ENCODE measurements around the gene OAT.

Gene OAT

DNA sequence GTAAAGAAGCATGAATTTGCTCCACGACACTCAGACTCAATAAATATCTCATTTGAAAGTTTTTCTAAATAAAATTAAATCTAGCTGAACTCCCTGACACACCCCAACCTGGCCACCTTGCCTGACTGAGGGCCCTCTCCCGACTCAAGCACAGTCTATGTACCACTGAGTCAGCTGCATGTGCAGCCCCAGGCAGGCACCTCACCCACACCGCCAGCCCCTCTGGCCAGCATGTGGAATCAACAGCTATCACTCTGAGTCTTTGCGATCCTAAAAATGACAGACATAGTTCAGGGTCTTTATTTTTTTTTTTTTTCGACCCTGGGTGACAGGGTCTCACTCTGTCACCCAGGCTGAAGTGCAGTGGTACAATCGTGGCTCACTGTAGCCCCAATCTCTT lies 35.2 kb downstream of the OAT start:
- peaks cover 11 to 19% (median 18%) of the 10 kb centered on the region in 5 donors for H3K27me3 ChIP-seq (ENCODE audit: control insufficient read depth in 5 of 5, insufficient read depth in 4 of 5, low read length in 5 of 5)
- no peak overlapping the region for H3K27ac ChIP-seq (ENCODE audit: low read depth, low read length)
- peaks cover 0 to 2% (median 2%) of the 10 kb centered on the region in 5 donors for H3K4me1 ChIP-seq (ENCODE audit: control insufficient read depth in 5 of 5, insufficient read depth in 5 of 5, low read length in 5 of 5)
- H3K9me3 ChIP-seq (ENCODE audit: control insufficient read depth in 5 of 5, low read length in 5 of 5): no peaks in the 10 kb centered on the region
- H3K9ac ChIP-seq (ENCODE audit: low read length in 5 of 5): no peak overlapping the region
- H3K4me3 ChIP-seq (ENCODE audit: low read depth in 1 of 5, low read length in 5 of 5): no peak overlapping the region
- H3K36me3 ChIP-seq (ENCODE audit: control insufficient read depth in 5 of 5, insufficient read depth in 5 of 5, low read length in 5 of 5): no peaks in the 10 kb centered on the region

- Histone ChIP-seq H3K9me3 (ENCODE audit: control insufficient read depth in 5 of 5, low read length in 5 of 5) (no peaks in the 10 kb centered on the region), H3K36me3 (ENCODE audit: control insufficient read depth in 5 of 5, insufficient read depth in 5 of 5, low read length in 5 of 5) (no peaks in the 10 kb centered on the region), H3K4me3 (ENCODE audit: low read depth in 1 of 5, low read length in 5 of 5) (no peak overlapping the region), H3K9ac (ENCODE audit: low read length in 5 of 5) (no peak overlapping the region), H3K27me3 (ENCODE audit: control insufficient read depth in 5 of 5, insufficient read depth in 4 of 5, low read length in 5 of 5) (peaks cover 11 to 26% (median 18%) of the 10 kb centered on the region in 5 donors), H3K27ac (ENCODE audit: low read depth, low read length) (no peak overlapping the region), H3K4me1 (ENCODE audit: control insufficient read depth in 5 of 5, insufficient read depth in 5 of 5, low read length in 5 of 5) (no peaks in the 10 kb centered on the region)
These were observed 37.6 kb downstream of the OAT start for GRCh38 chr10:124381011-124381611.

DNA sequence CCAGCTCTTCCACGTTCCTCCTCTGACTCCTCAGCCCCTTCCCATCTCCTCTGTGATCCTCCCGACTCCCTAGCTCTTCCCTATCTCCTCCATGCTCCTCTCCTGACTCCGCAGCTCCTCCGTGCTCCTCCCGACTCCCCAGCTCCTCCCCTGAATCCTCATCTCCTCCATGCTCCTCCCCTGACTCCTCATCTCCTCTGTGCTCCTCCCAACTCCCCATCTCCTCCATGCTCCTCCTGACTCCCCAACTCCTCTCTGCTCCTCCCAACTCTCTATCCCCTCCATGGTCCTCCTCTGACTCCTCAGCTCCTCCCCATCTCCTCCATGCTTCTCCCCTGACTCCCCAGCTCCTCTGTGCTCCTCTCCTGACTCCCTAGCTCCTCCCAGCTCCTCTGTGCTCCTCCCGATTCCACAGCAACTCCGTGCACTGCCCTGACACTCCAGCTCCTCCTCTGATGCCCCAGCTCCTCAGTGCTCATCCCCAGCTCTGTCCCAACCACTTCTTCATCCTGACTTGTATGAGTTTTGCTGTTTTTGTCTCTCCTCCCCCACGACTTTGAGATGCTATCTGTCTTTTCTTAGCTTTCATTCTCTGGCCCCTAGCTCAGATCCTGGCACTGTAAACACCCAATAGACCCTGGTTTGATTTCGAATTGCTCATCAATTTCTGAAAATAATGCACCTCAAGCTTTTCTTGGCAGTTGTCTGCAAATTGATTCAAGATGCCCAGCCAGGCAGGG lies 38.3 kb downstream of the OAT start:
- no peaks in the 10 kb centered on the region for H3K4me1 ChIP-seq (ENCODE audit: control insufficient read depth in 5 of 5, insufficient read depth in 5 of 5, low read length in 5 of 5)
- peaks cover 11 to 26% (median 18%) of the 10 kb centered on the region in 5 donors for H3K27me3 ChIP-seq (ENCODE audit: control insufficient read depth in 5 of 5, insufficient read depth in 4 of 5, low read length in 5 of 5)
- H3K4me3 ChIP-seq (ENCODE audit: low read depth in 1 of 5, low read length in 5 of 5): no peak overlapping the region
- no peak overlapping the region for H3K9ac ChIP-seq (ENCODE audit: low read length in 5 of 5)
- H3K9me3 ChIP-seq (ENCODE audit: control insufficient read depth in 5 of 5, low read length in 5 of 5): no peaks in the 10 kb centered on the region
- no peaks in the 10 kb centered on the region for H3K36me3 ChIP-seq (ENCODE audit: control insufficient read depth in 5 of 5, insufficient read depth in 5 of 5, low read length in 5 of 5)
- no peak overlapping the region for H3K27ac ChIP-seq (ENCODE audit: low read depth, low read length)

- Histone ChIP-seq H3K27me3 (ENCODE audit: control insufficient read depth in 5 of 5, insufficient read depth in 4 of 5, low read length in 5 of 5) (peaks cover 11 to 26% (median 18%) of the 10 kb centered on the region in 5 donors), H3K4me3 (ENCODE audit: low read depth in 1 of 5, low read length in 5 of 5) (no peak overlapping the region), H3K4me1 (ENCODE audit: control insufficient read depth in 5 of 5, insufficient read depth in 5 of 5, low read length in 5 of 5) (no peaks in the 10 kb centered on the region), H3K9ac (ENCODE audit: low read length in 5 of 5) (no peak overlapping the region), H3K36me3 (ENCODE audit: control insufficient read depth in 5 of 5, insufficient read depth in 5 of 5, low read length in 5 of 5) (no peaks in the 10 kb centered on the region), H3K27ac (ENCODE audit: low read depth, low read length) (no peak overlapping the region), H3K9me3 (ENCODE audit: control insufficient read depth in 5 of 5, low read length in 5 of 5) (no peaks in the 10 kb centered on the region)
These were observed 39.0 kb downstream of the OAT start for GRCh38 chr10:124379609-124380193.

GRCh38 chr10:124378881-124379471 lies 39.7 kb downstream of the OAT start:
- H3K4me3 ChIP-seq (ENCODE audit: low read depth in 1 of 5, low read length in 5 of 5): no peak overlapping the region
- H3K9me3 ChIP-seq (ENCODE audit: control insufficient read depth in 5 of 5, low read length in 5 of 5): no peaks in the 10 kb centered on the region
- H3K36me3 ChIP-seq (ENCODE audit: control insufficient read depth in 5 of 5, insufficient read depth in 5 of 5, low read length in 5 of 5): no peaks in the 10 kb centered on the region
- H3K27ac ChIP-seq (ENCODE audit: low read depth, low read length): no peak overlapping the region
- no peak overlapping the region for H3K9ac ChIP-seq (ENCODE audit: low read length in 5 of 5)
- H3K4me1 ChIP-seq (ENCODE audit: control insufficient read depth in 5 of 5, insufficient read depth in 5 of 5, low read length in 5 of 5): no peaks in the 10 kb centered on the region
- peaks cover 11 to 26% (median 18%) of the 10 kb centered on the region in 5 donors for H3K27me3 ChIP-seq (ENCODE audit: control insufficient read depth in 5 of 5, insufficient read depth in 4 of 5, low read length in 5 of 5)

GRCh38 chr10:124378271-124378670 lies 40.5 kb downstream of the OAT start:
- H3K4me1 ChIP-seq (ENCODE audit: control insufficient read depth in 5 of 5, insufficient read depth in 5 of 5, low read length in 5 of 5): no peaks in the 10 kb centered on the region
- H3K27me3 ChIP-seq (ENCODE audit: control insufficient read depth in 5 of 5, insufficient read depth in 4 of 5, low read length in 5 of 5): peaks cover 11 to 26% (median 18%) of the 10 kb centered on the region in 5 donors
- no peaks in the 10 kb centered on the region for H3K9me3 ChIP-seq (ENCODE audit: control insufficient read depth in 5 of 5, low read length in 5 of 5)
- H3K9ac ChIP-seq (ENCODE audit: low read length in 5 of 5): no peak overlapping the region
- H3K4me3 ChIP-seq (ENCODE audit: low read depth in 1 of 5, low read length in 5 of 5): no peak overlapping the region
- H3K36me3 ChIP-seq (ENCODE audit: control insufficient read depth in 5 of 5, insufficient read depth in 5 of 5, low read length in 5 of 5): no peaks in the 10 kb centered on the region
- no peak overlapping the region for H3K27ac ChIP-seq (ENCODE audit: low read depth, low read length)

- no peak overlapping the region for H3K9ac ChIP-seq (ENCODE audit: low read length in 5 of 5)
These were observed 41.6 kb downstream of the OAT start for GRCh38 chr10:124377101-124377500.

GRCh38 chr10:124376411-124376810 lies 42.3 kb downstream of the OAT start:
- no peaks in the 10 kb centered on the region for H3K4me1 ChIP-seq (ENCODE audit: control insufficient read depth in 5 of 5, insufficient read depth in 5 of 5, low read length in 5 of 5)
- H3K9me3 ChIP-seq (ENCODE audit: control insufficient read depth in 5 of 5, low read length in 5 of 5): no peaks in the 10 kb centered on the region
- no peak overlapping the region for H3K27ac ChIP-seq (ENCODE audit: low read depth, low read length)
- H3K27me3 ChIP-seq (ENCODE audit: control insufficient read depth in 5 of 5, insufficient read depth in 4 of 5, low read length in 5 of 5): peaks cover 9 to 22% (median 17%) of the 10 kb centered on the region in 5 donors
- H3K9ac ChIP-seq (ENCODE audit: low read length in 5 of 5): no peak overlapping the region
- H3K4me3 ChIP-seq (ENCODE audit: low read depth in 1 of 5, low read length in 5 of 5): no peak overlapping the region
- H3K36me3 ChIP-seq (ENCODE audit: control insufficient read depth in 5 of 5, insufficient read depth in 5 of 5, low read length in 5 of 5): no peaks in the 10 kb centered on the region

More at GRCh38 chr10:124377101-124377500, 41.6 kb downstream of the OAT start:
- Histone ChIP-seq H3K4me3 (ENCODE audit: low read depth in 1 of 5, low read length in 5 of 5) (no peak overlapping the region), H3K27me3 (ENCODE audit: control insufficient read depth in 5 of 5, insufficient read depth in 4 of 5, low read length in 5 of 5) (peaks cover 11 to 26% (median 18%) of the 10 kb centered on the region in 5 donors), H3K9me3 (ENCODE audit: control insufficient read depth in 5 of 5, low read length in 5 of 5) (no peaks in the 10 kb centered on the region), H3K4me1 (ENCODE audit: control insufficient read depth in 5 of 5, insufficient read depth in 5 of 5, low read length in 5 of 5) (no peaks in the 10 kb centered on the region), H3K27ac (ENCODE audit: low read depth, low read length) (no peak overlapping the region), H3K36me3 (ENCODE audit: control insufficient read depth in 5 of 5, insufficient read depth in 5 of 5, low read length in 5 of 5) (no peaks in the 10 kb centered on the region)

DNA sequence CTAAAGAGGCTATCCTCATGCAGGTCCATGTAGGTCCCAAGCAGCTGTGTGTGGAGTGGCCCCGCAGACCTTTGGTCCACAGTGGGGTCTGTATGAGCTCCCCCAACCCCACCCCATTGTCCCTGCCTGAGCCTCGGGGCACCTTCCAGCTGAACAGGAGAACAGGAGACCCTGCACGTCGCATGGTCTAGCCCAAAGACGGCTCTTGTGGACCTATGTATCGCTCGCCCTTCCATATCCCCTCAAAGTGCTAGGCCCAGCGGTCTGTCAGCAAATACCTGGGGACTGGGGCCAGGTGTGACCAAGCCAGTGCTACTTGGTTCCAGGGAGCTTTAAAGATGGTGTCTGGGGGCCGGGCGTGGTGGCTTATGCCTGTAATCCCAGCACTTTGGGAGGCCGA lies 43.0 kb downstream of the OAT start:
- Histone ChIP-seq H3K4me1 (ENCODE audit: control insufficient read depth in 5 of 5, insufficient read depth in 5 of 5, low read length in 5 of 5) (no peaks in the 10 kb centered on the region), H3K27ac (ENCODE audit: low read depth, low read length) (no peak overlapping the region), H3K36me3 (ENCODE audit: control insufficient read depth in 5 of 5, insufficient read depth in 5 of 5, low read length in 5 of 5) (no peaks in the 10 kb centered on the region), H3K9me3 (ENCODE audit: control insufficient read depth in 5 of 5, low read length in 5 of 5) (no peaks in the 10 kb centered on the region), H3K4me3 (ENCODE audit: low read depth in 1 of 5, low read length in 5 of 5) (no peak overlapping the region), H3K9ac (ENCODE audit: low read length in 5 of 5) (no peak overlapping the region), H3K27me3 (ENCODE audit: control insufficient read depth in 5 of 5, insufficient read depth in 4 of 5, low read length in 5 of 5) (peaks cover 2 to 19% (median 10%) of the 10 kb centered on the region in 5 donors)

DNA sequence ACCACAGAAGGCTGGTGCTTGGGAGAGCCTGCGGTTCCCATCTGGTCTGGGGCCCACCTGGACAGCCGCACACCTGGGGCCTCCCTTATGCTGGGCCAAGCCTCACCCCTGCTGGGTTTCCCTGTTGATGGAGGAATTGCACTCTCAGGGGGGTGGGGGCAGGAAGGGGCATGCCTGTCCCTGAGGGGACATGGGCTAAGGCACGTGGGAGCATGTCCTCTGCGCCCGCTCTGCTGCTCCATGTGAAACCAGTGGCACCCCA lies 43.4 kb downstream of the OAT start:
- Histone ChIP-seq H3K27ac (ENCODE audit: low read depth, low read length) (no peak overlapping the region), H3K9me3 (ENCODE audit: control insufficient read depth in 5 of 5, low read length in 5 of 5) (no peaks in the 10 kb centered on the region), H3K4me1 (ENCODE audit: control insufficient read depth in 5 of 5, insufficient read depth in 5 of 5, low read length in 5 of 5) (no peaks in the 10 kb centered on the region), H3K4me3 (ENCODE audit: low read depth in 1 of 5, low read length in 5 of 5) (no peak overlapping the region), H3K27me3 (ENCODE audit: control insufficient read depth in 5 of 5, insufficient read depth in 4 of 5, low read length in 5 of 5) (peaks cover 0 to 16% (median 7%) of the 10 kb centered on the region in 5 donors), H3K36me3 (ENCODE audit: control insufficient read depth in 5 of 5, insufficient read depth in 5 of 5, low read length in 5 of 5) (no peaks in the 10 kb centered on the region), H3K9ac (ENCODE audit: low read length in 5 of 5) (no peak overlapping the region)

All from subcutaneous abdominal adipose tissue (tissue), 5 donors.